Fibroblast of mammary gland (primary cell): ENCODE results near the gene PRIMA1.

ENCODE experiments used
- DNase-seq: peaks from one replicate; pipeline ENCODE4 v3.0.0-alpha.2; 2010; ENCODE audit warnings: low read depth
- H3K4me3 ChIP-seq: 2 replicates; pipeline ENCODE4 v1.5.1; 2011; ENCODE audit warnings: low read depth, mild to moderate bottlenecking, low read length, moderate library complexity; ENCODE audit not compliant: control insufficient read depth
- TF ChIP-seq, protein P1 (sequence below): conservative IDR thresholded peaks from 2 replicates; pipeline ENCODE4 v1.5.1; 2011; ENCODE audit warnings: low read depth, low read length, inconsistent platforms; ENCODE audit not compliant: control insufficient read depth, insufficient read depth

PRIMA1 gene

DNA sequence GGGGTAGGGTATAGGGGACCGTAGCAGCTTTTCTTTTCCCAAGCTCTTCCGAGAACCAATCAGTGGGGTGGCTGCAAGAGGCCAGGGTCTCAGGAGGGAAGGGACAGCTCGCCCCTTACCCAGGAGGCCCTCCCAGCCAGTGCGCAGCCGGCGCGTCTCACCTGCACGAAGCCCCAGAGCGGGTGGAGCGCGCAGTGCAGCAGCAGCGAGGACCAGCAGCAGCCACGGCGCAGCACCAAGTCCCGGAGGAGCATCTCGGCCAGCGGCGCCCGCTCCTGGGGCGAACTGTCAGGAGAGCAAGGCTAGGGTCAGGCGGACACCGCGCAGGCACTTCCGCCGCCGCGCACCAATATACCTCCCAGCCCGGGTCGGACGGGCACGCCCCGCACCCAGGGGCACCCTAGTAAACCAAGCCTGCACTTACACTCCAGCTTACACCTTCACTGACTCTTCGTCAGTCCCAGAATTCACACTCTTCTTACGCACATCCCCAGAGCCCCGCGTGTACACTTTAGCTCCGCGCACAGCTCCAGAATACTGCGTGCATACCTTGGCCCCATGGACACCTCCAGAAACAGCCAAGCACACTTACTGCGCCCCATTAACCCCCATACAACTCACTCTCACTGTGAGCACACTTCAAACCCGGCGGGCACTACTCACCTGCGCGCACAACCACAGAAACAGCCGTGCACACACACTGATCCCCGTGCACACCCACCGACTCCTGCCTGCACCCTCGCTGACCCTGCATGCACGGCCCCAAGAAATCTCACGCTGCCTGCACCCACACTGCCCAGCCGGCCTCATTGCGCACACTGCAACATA, 606 bp downstream of the PRIMA1 start:
- no peak for DNase-seq
- no peak overlapping the region for H3K4me3 ChIP-seq
- TF ChIP-seq, protein P1, sequence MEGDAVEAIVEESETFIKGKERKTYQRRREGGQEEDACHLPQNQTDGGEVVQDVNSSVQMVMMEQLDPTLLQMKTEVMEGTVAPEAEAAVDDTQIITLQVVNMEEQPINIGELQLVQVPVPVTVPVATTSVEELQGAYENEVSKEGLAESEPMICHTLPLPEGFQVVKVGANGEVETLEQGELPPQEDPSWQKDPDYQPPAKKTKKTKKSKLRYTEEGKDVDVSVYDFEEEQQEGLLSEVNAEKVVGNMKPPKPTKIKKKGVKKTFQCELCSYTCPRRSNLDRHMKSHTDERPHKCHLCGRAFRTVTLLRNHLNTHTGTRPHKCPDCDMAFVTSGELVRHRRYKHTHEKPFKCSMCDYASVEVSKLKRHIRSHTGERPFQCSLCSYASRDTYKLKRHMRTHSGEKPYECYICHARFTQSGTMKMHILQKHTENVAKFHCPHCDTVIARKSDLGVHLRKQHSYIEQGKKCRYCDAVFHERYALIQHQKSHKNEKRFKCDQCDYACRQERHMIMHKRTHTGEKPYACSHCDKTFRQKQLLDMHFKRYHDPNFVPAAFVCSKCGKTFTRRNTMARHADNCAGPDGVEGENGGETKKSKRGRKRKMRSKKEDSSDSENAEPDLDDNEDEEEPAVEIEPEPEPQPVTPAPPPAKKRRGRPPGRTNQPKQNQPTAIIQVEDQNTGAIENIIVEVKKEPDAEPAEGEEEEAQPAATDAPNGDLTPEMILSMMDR: no peak

DNA sequence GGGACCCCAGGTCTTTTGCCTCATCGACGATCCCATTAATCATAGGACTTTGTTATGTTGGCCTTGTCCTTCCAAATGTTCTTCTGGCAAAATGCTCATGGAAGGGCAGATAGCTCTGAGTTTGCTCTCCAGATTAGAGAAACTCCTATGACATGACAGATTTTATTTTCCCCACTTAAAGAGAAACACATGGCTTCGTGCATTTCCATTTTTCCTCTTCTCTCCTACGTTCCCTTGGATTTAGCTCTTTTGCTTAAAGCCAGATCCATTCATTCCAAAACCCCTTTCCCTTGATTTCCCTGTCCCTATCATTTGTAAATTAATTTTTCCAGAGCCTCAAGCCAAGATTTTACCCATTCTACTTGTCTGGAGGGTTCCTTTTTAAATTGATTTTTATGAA, 2.9 kb downstream of the PRIMA1 start:
- DNase-seq: no peak
- TF ChIP-seq, protein P1: no peak
- H3K4me3 ChIP-seq: no peak overlapping the region

DNA sequence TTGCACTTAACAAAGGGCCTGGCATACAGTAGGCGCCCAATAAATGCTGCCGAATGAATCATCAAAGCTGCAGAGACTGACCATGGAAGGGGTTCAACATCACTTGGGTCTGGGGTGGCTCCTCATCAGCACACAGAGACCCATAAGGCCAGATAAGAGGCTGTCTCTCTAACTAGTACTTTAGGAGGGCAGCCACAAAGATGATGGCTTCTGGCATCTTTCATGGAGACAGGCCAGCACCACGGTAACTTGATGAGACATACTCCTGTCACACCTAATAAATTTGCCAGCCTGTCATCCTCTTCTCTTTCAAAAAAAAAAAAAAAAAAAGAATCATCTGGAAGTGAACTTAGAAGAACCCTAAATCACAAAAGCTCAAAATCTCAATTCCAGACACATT, 3.4 kb downstream of the PRIMA1 start:
- no peak for DNase-seq
- no peak overlapping the region for H3K4me3 ChIP-seq
- TF ChIP-seq, protein P1: no peak

DNA sequence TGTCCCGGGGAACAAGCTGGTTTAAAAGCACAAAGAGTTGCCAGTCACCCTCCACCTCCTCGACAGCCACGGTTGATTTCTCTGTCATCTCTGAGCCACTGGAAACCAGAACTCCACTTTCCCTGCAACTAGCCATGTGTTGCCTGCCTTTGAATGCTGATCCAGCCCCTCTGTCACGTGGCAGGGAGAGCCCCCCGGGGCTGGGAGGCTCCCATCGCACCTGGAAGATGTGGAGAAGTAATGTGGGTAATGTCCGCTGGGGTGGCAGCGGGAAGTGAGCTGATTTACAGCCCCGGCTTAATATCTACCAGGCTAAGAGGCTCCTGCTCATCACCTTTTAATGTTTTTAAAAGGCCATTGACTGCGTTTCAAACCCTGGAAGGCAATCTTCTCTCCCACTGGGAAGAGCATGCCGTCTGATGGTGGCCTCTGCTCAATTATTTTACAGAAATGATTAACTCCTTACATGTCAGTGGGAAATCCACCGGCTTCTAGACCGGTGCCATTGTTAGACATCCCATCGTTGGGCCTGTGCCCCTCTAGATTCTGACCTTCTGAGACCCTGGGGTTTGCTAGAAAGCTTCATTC, 7.4 kb downstream of the PRIMA1 start:
- DNase-seq: no peak
- no peak overlapping the region for H3K4me3 ChIP-seq
- TF ChIP-seq, protein P1: no peak

DNA sequence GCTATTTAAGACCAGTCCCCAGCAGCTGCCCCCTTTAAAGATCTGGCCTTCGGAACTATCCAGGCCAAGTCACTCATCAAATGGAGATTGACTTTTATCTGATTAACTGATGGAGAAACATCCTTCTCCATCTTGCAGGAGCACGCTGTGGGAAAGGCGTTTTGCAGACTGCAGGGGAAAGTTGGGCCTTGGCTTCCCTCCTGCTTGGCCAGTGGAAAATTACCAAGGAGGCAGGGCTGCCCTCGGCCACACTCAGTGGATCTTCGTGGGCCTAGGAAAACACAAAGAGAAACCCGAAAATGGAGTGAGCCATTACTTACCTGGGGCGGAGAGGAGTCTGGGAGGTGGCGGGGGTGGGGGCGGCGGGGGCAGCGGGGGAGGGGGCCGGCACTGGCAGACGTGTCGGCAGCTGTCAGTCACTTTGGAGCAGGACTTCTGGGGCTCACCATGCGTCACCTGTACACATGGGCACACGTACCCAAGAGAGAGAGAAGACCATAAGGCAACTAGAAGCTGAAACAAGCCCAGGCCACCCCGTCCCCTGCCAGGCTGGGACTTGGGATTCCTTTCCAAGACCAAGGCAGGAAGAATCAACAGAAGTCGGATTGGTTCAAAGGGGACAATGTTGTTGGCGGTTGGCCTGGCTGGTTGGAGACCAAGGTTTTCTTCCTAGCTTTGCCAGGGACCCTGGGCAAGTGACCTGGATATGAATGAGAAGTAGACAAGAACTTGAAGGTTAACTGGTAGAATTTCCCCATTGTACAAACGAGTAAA, 9.2 kb downstream of the PRIMA1 start:
- TF ChIP-seq, protein P1: no peak
- no peak overlapping the region for H3K4me3 ChIP-seq
- no peak for DNase-seq

DNA sequence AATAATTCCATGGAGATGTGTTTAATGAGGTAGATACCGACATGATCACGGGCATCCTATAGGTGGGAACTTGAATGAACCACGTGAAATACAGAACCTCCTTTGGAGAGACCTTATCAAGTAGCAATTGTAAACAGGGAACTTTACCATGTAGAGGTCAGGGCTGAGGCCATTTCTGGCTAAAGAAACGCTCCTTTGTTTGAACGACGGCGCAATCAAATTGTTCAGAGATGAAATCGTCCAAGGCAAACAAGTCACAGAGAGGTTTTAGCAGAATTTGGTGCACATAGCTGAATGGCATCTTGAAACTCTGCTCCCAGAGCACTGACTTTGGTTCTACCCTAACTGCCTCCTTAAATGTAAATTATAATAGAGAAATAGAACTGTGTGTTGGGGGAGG, 9.8 kb downstream of the PRIMA1 start:
- TF ChIP-seq, protein P1: no peak
- DNase-seq: no peak
- no peak overlapping the region for H3K4me3 ChIP-seq
